SK-MEL-5 (cell line): ENCODE measurements around the gene DCAF8L2. TPM values are rescaled to one million over a fixed set of nuclear protein-coding genes. Genes with fewer than 3 reads are reported as not detected.

Experiments used
- DNase-seq: peaks from one replicate; pipeline ENCODE4 v3.0.0-alpha.2; 2016; ENCODE audit warnings: low read depth, low spot score
- in situ Hi-C: cut with HindIII; loops from 2 replicates; pipeline ENCODE4 v1.10.0; 2016; ENCODE audit warnings: low sequenced_read_pairs, high pct_unique_total_duplicates, low pct_unique_long_range_greater_than_20kb
- total RNA-seq: library from RNA; depleted of rRNA; stranded (reverse); fragments of >200 nt; shearing (Covaris generic); gene quantifications from 2 replicates; pipeline ENCODE4 v1.2.3, GENCODE V29; 2014; rRNA removed

DCAF8L2 gene
- total RNA-seq, 1 experiment from 2014 or later, result 0.90 TPM

DNA sequence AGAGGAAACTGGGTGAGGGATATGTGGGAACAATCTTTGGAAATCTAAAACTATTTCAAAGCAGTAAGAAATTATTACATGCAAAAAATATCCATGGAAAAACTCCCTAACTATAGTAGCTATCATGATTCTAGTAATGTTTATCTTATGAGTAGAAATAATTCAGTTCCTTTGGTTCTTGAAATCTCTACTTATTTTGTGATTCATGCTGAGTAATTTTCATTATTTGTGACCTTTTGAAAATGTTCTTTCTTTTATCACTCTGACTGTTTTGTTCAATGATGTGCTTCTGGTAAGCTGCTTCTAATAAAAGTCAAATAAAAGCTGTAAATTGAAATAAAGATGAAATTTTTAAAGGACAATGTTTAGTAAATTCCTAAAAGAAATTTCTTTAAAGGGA lies 177.2 kb downstream of the DCAF8L2 start:
- in situ Hi-C loops, result no loop called here
- no peak for DNase-seq

DNA sequence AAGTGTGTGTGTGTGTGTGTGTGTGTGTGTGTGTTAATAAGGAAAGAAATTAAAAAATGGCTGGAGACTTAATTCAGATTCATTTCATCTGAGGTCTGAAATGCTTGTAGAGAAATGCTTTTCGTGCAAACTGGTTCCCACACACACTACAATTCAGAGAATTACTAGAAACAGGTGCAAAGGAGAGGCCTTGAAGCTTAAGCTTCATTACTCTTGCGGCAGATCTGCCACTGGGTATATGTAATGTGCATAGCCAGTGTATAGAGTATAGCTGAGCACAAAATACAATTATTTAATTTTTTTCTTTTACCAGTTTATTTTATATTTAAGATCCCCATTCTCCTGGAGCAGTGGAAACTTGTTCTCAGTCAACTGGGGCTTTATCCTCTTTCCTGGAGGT lies 185.8 kb downstream of the DCAF8L2 start:
- DNase-seq, result no peak

GRCh38 chrX:27796640-27797257 lies 206.6 kb downstream of the DCAF8L2 start:
- in situ Hi-C loops, result no loop called here
- no peak for DNase-seq

More for the DNA sequence above, 185.8 kb downstream of the DCAF8L2 start:
- in situ Hi-C loops, result no loop called here

DNA sequence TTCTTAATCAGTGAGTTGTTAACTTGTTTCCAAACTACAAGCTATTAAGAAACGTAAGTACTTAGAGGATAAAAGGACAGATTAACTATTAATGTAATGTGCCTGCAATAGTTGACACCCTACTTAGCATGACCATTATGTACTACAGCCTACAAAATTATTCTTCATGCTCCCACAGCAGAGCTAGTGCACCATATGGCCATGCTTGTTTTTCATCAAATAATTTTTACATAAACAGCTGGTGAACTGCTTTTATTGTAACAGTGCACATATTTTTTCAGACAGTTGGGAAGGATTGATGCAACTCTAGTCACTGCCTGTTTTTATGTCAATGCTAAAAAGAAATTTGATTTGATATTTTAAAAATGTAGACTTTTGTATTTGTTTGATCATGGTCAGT lies 207.4 kb downstream of the DCAF8L2 start:
- DNase-seq, result no peak
- in situ Hi-C loops, result no loop called here

Other genes starting within 250 kb of the DCAF8L2 start
- not detected in 2 replicates for gene PPP4R3C, start 127.0 kb upstream of the DCAF8L2 start, total RNA-seq
- not detected in 2 replicates for gene MAGEB10, start 217.6 kb downstream of the DCAF8L2 start, total RNA-seq